IPS DF 19.7 (cell line): Measurements from ENCODE around the gene ITM2C.

Source experiments
- DNase-seq: peaks from one replicate; pipeline ENCODE4 v3.0.0-alpha.2; 2013; ENCODE audit warnings: low read depth, low spot score

The ITM2C gene

DNA sequence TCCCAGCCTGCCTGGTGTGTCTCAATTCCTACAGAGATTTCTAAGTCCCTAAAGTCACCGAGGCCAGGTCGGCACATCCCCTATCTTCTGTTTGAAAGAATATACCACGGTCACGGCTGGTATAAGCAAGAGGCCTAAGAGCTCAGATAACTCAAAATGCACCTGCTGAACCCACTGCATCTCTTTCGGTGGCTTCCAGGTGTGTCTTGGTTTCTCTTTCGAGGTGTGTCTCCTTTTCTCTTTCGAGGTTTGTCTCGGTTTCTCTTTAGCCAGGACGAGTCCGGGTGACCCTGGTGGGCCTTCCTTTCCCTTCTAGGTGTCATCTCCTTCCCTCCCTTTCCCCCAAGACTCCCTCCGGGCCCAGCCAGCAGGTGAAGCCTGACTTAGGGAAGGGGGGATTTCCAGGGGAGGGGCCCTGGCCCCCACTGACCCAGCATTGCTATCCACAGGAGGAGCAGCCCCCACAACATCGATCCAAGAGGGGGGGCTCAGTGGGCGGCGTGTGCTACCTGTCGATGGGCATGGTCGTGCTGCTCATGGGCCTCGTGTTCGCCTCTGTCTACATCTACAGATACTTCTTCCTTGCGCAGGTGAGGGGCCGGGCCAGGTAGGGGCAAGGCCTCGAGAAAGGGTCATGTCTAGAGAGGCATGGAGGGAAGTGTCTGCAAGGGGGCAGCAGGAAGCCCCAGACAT is 8.4 kb downstream of the ITM2C start:
- no peak for DNase-seq

DNA sequence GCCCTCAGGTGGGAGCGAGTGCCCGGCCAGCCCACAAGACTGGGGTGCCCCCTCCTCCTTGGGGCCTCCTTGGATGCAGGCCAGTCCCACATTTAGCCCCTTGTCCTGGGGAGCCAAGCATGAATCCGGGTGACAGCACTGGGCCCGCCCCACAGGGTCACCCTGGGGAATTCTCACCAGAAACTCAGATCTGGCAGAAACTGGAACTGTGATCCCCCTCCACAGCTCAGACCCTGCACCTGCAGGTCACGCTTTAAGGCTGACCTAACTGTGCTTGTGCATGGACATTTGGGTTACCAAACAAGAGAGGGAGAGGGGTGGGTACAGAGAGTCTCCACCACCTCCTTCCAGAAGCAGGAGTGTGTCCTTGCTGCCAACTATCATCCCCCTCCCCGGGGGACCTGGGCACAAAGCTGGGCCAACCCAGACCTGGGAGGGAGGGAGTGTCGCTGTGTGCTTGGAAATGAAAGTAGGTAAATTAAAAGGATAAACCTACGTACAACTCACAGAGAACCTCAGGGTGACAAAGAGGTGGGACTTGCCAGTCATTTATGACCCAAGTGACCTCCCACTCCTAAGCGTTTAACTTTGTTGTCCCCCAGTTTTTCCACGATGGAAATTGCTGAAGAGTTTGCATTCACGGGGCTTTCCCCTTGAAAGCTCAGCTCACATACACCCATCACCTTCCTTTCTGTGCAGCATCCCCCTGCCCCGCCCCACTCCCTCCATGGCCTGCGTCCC is 9.1 kb downstream of the ITM2C start:
- DNase-seq, result no peak

DNA sequence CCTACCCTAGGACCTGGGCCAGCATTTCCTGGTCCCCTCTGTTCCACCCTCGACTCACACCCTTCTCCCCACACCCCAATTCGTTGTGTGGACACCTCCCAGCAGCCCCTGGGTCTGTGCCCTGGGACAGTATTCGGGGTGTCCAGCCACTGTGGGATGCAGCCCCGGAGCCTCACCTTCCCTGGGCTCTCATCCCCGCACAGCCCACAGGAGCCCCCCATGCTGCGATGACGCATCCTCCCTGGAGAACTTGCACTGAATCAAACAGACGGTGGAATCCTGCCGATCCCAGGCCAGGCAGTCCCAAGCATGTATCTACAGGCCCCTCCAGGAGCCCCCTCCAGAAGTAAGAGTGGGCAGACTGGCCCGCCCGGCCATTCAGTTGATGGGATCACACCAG is 9.7 kb downstream of the ITM2C start:
- no peak for DNase-seq

DNA sequence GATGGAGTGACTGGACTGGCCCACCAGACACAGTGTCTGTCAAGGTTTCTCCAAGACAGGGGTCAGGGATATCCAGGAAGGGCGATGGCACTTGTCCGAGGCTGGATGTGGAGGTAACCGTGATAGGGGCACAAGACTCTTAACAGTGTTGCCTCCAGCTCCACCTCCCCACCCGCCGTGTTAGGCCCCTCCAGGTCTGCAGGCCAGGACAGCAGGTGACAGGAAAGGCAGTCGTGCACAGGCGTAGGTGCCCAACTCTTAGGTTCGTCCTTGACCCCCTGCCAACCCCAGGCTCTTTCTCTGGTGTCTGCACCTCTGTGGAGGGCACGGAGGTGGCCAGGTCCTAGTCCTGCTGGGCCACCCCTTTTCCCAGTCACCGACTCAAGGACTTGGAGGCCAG is 10.1 kb downstream of the ITM2C start:
- no peak for DNase-seq

DNA sequence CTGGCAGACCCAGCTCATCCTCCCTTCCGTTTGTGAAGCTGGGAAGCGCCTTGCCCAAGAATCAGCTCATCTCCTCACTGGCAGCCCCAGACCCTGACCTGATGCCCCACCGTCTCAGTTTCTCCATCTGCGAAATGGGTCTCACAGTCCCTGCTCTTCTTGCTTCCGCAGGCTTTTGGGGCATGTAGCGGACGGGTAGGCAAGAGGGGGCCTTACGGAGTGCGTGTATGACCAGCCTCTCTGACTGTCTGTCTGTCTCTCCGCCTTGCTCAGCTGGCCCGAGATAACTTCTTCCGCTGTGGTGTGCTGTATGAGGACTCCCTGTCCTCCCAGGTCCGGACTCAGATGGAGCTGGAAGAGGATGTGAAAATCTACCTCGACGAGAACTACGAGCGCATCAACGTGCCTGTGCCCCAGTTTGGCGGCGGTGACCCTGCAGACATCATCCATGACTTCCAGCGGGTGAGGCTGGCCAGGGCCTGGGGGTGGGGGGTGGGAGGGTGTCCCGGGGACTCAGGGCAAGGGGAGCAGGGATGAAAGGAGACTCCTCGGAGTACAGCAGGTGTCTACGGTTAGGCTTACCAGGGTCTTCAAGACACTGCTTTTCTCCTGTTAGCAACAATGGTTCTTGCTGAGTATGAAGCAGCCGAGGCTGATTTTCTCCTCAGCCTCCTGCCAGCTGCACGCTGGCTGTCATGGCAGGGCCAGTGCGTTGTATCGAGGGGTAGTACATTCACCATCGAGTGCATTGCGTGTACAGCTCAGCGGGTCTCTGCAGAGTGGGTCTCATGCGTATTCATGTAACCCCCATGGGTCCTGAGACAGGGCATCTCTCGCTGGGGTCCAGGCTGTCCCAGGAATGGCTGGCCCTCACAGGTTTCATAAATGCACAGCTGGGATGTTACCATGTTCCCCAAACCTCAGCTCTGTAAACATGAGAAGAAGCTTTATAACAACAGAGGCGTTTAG is 10.9 kb downstream of the ITM2C start:
- DNase-seq, result no peak

DNA sequence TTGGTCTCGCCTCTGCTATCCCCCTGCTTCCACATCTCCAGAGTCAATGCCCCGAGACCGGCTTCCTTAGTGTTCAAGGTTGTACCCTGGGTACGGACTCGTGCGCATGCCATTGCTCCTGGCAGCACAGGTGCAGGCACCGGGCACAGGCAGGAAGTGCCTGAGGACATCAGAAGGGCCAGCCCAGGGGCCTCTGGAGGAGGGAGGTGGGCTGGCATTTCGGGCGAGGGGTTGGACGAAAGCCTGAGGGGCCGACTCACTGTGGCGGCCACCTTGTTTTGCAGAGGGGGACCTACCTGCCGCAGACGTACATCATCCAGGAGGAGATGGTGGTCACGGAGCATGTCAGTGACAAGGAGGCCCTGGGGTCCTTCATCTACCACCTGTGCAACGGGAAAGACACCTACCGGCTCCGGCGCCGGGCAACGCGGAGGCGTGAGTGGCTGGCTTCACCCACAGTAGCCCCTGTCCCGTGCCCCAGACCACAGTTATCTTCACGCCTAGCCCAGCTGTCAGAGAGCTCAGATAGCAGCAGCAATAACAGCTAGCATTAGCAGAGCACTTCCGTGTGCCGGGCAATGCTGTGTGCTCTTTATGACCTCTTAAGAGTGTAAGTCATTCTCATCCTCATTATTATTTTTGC is 12.5 kb downstream of the ITM2C start:
- no peak for DNase-seq

DNA sequence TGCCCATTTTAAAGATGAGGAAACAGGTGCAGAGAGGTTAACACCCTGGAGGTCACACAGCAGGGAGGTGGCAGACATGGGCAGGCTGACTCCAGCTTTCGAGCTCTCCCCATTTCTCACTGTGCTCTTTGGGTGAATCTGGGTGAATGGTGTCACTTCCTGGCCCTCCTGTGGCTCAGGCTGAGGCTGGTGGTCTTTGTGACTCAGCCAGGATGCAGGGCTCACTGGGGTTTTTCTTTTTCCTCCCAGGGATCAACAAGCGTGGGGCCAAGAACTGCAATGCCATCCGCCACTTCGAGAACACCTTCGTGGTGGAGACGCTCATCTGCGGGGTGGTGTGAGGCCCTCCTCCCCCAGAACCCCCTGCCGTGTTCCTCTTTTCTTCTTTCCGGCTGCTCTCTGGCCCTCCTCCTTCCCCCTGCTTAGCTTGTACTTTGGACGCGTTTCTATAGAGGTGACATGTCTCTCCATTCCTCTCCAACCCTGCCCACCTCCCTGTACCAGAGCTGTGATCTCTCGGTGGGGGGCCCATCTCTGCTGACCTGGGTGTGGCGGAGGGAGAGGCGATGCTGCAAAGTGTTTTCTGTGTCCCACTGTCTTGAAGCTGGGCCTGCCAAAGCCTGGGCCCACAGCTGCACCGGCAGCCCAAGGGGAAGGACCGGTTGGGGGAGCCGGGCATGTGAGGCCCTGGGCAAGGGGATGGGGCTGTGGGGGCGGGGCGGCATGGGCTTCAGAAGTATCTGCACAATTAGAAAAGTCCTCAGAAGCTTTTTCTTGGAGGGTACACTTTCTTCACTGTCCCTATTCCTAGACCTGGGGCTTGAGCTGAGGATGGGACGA is 13.2 kb downstream of the ITM2C start:
- no peak for DNase-seq

DNA sequence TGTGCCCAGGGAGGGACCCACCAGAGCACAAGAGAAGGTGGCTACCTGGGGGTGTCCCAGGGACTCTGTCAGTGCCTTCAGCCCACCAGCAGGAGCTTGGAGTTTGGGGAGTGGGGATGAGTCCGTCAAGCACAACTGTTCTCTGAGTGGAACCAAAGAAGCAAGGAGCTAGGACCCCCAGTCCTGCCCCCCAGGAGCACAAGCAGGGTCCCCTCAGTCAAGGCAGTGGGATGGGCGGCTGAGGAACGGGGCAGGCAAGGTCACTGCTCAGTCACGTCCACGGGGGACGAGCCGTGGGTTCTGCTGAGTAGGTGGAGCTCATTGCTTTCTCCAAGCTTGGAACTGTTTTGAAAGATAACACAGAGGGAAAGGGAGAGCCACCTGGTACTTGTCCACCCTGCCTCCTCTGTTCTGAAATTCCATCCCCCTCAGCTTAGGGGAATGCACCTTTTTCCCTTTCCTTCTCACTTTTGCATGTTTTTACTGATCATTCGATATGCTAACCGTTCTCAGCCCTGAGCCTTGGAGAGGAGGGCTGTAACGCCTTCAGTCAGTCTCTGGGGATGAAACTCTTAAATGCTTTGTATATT is 14.0 kb downstream of the ITM2C start:
- DNase-seq, result no peak

DNA sequence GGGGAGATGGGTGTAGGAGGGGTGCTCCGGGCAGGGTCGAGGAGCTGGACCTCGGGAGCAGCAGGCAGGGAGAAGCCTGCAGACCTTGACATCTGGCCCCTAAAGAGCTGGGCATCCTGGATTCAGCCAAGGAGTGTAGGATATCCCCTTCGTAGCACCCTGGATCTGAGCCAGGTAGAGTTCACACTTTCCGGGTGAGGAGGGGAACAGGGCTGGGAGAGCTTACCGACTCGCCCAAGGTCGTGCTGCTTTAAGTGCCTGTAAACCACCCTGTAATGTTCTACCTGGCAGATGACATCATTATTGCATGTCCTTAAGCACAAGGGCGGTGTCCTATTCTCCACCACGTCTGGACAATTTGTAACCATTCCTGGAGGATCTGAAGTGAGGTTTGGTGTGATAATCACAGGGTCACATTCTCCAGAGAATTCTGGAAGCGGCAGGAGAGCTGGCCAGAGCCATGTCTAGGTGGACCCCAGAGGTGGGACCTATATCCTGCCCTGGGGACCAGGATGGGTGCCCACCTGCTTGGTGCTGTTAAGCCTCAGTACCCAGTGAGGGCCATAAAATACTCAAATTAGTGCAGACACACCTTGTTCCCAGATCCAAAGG is 14.6 kb downstream of the ITM2C start:
- no peak for DNase-seq

DNA sequence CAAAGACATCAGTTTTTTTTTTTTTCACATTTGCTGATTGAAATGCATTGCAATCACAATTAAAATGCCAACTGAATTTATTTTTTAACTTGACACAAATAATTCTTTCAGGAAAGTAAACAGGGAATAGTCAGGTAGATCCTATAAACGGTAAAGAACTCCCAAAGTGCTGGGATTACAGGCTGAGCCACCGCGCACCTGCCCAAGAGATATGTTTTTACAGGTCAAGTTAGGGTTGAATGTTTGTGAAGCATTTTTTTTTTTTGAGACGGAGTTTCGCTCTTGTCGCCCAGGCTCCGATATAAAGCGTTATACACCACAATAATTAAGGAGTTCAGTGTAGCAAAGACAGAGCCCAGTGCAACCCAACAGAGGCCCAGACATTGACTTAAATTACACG is 15.1 kb downstream of the ITM2C start:
- no peak for DNase-seq

DNA sequence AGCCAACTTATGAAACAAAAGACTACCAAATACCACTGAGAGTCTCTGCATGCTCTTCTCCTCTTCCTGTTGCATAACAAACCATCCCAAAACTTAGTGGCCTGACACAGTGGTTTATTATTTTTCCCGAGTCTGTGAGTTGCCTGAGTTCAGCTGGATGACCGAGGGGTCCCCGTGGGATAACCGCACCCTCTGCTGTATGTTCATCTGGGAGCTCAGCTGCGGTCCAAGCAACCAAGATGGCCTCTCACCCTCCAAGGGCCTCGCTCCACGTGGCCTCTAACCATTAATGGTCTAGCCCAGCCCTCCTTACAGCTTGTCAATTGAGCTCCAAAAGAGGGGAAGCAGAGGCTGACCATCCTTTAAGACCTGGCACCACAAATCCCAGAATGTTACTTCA is 17.1 kb downstream of the ITM2C start:
- DNase-seq, result no peak

DNA sequence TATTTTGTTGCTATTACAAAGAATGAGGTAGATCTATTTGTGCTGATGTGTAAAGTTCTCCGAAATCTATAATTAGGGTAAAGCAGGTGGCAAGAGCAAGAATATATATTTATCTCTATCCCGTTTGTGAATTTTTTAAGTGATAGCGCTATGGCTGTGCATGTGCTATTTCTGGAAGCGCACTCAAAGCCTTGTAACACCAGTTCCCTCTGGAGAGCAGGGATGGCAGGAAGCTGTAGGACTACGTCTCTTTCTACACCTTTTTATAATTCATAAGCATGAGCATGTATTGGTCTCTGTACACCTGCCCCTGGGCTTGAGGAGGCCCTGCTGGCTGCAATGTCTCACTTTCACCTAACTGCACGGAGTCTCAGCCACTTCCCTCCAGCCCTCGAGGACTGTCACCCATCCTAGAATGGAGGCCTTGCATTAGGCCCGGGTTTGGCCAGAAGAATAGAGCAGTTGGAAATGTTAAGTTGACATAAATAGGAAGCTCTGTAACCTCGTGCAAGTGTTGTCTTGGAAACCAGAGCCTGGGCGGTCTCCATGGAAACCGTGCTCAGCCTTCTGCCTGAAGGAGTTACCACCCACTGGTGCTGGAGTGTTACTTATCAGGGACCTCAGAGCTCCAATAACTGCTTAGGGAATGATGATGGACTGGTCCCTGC is 20.9 kb downstream of the ITM2C start:
- DNase-seq, result no peak

DNA sequence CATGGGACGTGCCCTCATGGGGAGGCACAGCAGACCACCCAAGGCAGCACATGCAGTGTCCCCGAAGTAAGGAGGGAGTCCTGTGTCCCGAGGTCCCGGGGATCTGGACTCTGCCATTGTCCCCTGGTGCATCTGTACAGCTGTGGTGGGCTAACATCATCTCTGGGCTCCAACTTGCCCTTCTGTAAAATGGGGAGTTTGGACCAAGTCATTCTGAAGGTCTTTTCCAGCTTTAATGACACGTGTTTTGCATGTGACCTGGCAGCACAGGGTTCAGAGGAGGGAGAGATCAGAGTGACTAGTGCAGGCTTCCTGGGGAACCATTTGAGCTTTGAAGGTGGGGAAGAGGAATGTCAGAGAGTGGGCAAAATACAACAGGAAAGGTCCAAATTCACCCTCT is 21.5 kb downstream of the ITM2C start:
- no peak for DNase-seq

DNA sequence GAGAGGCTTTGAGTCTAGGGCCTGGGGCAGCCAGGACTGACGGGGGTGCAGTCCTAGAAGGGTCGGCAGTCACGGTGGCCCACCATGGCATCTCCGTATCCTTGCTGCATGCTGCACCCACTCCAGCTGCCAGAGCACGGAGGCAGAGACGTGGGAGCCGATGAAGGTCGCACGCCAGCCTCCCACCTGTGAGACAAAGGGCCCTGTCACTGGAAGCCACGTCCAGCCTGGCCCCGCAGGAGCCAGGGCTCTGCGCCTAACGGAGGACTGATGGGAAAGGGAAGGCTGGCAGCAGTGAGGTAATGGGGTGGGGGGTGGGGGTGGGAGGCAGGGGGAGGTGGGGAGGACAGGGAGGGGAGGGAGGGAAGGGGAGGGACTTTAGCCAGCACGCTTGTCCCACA is 21.9 kb downstream of the ITM2C start:
- no peak for DNase-seq

DNA sequence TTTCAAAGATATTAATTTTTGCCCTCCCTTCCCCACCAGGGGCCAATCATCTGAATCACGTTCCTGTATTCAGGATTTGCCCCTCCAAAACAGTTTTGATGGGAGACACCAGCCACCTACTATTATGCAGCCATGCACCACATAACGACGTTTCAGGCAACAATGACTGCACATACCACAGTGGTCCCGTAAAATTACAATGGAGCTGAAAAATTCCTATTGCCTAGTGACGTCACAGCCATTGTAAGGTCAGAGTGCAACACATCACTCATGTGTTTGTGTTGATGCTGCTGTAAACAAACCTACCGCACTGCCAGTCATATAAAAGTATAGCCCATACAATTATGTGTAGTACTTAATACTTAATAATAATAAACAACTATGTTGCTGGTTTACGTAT is 22.6 kb downstream of the ITM2C start:
- DNase-seq, result no peak

DNA sequence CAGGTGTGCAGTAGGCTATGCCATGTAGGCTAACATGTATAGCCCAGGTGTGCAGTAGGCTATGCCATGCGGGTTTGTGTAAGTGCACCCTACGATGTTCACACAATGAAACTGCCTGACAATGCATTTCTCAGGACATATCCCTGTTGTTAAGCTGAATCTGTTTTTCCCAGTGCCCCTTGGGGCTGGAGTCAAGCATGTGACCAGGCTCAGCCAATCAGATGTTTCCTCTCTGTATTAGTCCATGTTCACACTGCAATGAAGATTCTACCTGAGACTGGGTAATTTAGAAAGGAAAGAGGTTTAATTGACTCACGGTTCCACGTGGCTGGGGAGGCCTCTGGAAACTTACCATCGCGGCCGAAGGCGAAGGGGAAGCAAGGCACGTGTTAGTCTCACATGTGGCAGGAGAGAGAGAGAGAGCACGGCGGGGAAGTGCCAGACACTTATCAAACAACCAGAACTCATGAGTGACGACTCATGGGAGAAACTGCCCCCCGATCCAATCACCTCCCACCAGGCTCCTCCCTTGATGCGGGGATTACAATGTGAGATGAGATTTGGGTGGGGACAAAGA is 24.2 kb downstream of the ITM2C start:
- DNase-seq, result no peak

DNA sequence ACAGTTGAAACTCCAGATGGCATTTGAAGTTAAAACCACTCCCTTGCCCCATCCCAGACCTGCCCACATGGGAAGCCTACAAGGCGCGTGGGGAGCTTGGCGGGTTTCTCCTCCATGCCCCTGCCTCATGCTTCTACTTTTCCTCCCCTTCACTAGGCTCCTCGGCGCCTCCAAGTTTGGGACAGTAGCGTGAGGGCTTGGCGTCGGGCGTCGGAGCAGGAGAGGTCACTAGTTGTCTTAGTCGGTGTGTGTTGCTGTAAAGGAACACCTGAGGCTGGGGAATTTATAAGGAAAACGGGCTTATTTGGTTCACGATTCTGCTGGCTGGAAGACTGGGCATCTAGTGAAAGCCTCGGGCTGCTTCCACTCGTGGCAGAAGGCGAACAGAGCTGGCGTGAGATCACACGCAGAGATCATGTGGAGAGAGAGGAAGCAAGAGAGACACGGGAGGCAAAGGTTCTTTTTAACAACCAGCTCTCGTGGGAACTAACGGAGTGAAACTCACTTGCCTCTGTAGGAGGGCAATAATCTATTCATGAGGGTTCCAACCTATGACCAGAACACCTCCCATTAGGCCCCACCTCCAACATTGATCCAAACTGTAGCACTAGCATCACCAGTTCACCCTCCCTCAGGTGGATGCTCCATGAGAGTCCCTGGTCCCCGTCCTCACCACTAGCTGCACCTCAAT is 25.3 kb downstream of the ITM2C start:
- DNase-seq, result no peak

DNA sequence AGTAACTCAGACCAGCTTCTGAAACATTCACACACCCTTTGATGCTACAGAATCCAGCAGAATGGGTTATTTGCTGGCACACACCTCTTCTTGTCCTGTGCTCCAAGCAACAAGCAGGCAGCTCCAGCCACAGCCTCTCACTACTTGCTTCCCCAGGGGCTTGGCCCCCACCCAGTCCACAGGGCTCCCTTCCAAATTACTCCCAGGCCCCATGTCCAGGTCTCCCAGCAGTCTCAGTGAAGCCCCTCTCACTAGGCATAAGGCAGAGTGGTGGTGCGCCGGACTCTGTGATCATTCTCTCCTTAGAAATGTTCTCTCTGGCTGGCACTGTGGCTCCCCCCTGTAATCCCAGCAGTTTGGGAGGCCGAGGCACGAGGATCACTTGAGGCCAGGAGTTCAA is 25.9 kb downstream of the ITM2C start:
- DNase-seq, result no peak

DNA sequence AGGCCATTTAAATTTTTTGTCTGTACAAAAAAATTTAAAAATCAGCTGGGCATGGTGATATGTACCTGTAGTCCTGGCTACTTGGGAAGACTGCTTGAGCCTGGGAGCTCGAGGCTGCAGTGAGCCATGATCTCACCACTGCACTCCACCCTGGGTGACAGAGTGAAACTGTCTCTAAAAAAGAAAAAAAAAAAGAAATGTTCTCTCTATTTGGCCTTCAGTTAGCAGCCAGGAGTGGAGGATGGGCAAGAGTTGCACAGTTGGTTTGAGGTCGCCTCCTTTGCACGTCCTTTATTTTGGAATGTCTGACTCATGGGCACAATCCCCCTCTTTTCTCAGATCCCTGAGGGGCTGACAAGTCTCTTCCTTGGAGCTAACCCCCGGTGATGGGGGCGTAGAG is 26.3 kb downstream of the ITM2C start:
- DNase-seq, result no peak
